Endometrial microvascular endothelial cells (primary cell): ENCODE results near the gene GTPBP3. TPM values are rescaled to one million over a fixed set of nuclear protein-coding genes. Genes with fewer than 3 reads are reported as not detected.

ENCODE experiments used
- in situ Hi-C: cut with HindIII; loops from 2 replicates; pipeline ENCODE4 v1.10.0; 2017; ENCODE audit warnings: low sequenced_read_pairs, low pct_unique_long_range_greater_than_20kb; ENCODE audit errors: inconsistent ontology term
- total RNA-seq: library from RNA; depleted of rRNA; stranded (reverse); fragments of >200 nt; gene quantifications from one replicate; pipeline ENCODE4 v1.2.3, GENCODE V29; 2015; ENCODE audit errors: inconsistent ontology term

The GTPBP3 gene
- total RNA-seq, 1 donor from 2014 or later, result 36.8 TPM

DNA sequence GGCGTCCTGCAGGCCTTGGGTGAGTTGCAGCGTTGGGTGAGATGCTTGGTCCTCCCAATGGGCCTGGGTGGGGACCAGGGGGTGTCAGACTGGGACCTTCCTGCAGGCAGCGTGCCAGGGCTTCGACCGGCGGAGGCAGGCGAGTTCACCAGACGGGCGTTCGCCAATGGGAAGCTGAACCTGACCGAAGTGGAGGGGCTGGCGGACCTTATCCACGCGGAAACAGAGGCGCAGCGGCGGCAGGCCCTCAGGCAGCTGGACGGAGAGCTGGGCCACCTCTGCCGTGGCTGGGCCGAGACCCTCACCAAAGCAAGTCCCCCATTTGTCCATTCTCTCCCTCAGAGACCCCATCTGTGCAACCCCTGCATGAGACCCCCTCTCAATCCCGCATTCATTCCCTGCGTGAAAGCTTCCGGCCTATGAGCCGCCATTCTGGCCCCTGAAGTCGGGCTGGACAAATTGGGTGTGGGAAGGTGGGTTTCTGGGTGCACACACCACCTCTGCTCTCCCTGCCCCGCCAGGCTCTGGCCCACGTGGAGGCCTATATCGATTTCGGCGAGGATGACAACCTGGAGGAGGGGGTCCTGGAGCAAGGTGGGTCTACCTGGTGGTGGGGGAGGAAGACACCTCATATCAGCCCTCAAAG is 1.2 kb downstream of the GTPBP3 start:
- in situ Hi-C loops, result no loop called here

GRCh38 chr19:17339088-17339741 is 1.9 kb downstream of the GTPBP3 start:
- in situ Hi-C loops, result no loop called here

DNA sequence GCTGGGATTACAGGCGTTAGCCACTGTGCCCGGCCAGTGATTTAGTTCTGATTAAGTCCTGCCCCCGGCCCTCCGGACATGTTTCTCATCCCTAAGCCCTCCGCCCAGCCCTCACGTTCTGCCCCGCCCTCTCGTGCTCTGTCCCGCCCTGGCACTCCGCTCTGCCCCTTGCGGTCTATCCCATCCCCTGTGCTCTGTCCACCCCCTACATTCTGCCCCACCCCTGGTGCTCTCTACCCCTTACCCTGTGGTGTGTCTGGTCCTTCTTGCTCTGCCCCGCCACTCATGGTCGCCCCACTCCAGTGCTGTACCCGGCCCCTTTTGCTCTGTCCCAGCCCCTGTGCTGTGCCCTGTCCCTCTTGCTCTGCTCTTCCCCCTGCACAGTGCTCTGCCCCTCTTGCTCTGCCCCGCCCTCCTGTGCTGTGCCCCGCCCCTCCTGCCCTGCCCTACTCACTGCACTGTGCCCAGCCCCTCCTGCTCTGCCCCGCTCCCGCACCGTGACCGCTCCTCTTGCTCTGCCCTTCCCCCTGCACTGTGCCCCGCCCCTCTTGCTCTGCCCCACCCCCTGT is 3.0 kb downstream of the GTPBP3 start:
- in situ Hi-C loops, result no loop called here

DNA sequence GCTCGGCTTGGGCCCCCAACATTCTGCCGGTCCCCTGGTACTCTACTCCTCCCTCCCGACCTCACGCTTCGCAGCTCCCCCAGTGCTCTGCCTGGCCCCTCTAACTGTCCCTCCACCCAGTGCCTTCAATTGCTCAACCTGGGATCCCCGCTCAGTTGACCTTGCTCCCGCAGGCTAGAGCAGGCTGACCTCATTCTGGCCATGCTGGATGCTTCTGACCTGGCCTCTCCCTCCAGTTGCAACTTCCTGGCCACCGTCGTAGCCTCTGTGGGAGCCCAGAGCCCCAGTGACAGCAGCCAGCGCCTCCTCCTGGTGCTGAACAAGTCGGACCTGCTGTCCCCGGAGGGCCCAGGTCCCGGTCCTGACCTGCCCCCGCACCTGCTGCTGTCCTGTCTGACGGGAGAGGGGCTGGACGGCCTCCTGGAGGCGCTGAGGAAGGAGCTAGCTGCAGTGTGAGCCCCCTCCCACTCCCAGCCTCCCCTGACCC is 3.6 kb downstream of the GTPBP3 start:
- in situ Hi-C loops, result no loop called here

DNA sequence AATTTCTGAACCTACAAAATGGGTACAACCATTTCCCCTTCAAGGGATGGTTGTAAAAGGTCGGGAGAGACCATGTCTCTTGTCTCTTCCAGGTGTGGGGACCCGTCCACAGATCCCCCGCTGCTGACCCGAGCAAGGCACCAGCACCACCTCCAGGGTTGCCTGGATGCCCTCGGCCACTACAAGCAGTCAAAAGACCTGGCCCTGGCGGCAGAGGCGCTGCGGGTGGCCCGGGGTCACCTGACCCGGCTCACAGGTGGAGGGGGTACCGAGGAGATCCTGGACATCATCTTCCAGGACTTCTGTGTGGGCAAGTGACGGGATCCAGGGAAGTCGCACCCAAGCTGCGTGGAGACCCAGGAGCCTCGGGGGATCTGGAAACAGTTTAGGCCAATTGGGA is 4.0 kb downstream of the GTPBP3 start:
- in situ Hi-C loops, result no loop called here

DNA sequence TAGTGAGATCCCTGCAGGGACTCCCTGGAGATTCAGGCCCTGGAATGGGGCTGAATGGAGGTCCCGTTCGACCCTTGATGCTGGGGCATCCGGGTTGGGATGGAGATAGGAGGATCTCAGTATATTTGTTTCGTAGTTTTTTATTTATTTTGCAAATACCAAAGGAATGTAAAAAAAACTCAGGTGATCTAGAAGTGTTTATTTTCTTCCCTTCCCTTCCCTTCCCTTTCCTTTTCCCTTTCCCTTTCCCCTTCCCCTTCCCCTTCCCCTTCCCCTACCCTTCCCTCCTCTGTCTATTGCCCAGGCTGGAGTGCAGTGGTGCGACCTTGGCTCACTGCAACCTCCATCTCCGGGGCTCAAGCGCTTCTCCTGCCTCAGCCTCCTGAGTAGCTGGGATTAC is 4.5 kb downstream of the GTPBP3 start:
- in situ Hi-C loops, result no loop called here

- in situ Hi-C loops, result no loop called here
These were observed 8.8 kb downstream of the GTPBP3 start for GRCh38 chr19:17346109-17346671.

DNA sequence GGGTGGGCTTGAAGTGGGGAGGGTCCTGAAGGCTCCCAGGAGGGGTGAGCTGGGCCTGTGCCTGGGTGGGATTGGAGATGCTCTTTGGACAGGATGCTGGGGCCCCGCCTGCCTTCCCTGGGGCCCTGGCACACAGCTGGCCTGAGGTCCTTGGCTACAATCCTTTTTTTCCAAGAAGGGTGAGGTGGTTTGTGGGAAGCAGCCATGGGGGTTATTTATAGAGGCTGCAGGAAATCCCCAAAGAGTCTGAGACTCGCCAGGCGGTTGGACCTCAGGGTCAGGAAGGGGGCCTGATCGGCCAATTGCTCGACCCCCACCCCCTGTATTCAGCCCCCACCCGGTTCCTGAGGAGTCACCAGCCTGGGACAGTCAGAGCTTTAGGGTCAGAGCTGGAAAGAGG is 10.0 kb downstream of the GTPBP3 start:
- in situ Hi-C loops, result no loop called here

DNA sequence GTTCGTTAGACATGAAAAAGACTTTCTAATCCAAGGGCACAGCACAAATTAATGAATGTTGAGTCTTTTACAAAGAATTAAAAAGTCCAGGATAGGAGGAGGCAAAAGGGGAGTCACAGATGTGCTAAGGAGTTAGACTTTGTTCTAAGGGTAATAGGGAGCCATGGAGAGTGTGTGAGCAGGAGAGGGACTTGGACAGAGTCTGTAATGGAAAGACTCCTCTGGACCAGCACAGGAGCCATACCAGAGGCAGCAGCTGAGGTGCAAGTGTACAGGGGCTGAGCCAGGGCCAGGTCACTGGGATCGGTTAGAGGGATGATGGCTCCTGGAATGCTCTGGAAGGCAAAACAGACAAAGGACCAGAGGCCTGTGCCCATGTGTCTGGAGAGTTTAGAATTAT is 10.5 kb downstream of the GTPBP3 start:
- in situ Hi-C loops, result no loop called here

DNA sequence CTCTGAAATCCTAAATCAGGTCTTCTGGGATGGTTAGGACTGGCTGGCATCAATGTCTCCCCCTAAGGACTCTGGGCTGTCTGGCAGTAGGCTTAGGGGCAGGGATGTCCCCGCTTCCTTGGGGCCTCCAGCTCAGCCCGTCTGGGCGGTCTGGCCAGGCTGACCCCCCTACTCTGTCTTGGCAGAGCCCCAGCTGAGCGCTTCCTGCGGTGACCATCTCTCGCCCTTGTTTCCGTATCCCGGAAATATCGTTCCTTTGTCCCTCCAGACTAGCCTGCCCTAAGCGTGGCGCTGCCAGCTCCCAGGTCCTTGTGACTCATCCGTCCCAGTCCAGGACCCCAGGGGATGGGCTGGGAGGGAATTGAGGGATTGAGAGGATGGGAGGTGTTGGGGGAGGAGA is 11.3 kb downstream of the GTPBP3 start:
- in situ Hi-C loops, result no loop called here

- in situ Hi-C loops, result no loop called here
These were observed 14.6 kb downstream of the GTPBP3 start for GRCh38 chr19:17351815-17352435.

DNA sequence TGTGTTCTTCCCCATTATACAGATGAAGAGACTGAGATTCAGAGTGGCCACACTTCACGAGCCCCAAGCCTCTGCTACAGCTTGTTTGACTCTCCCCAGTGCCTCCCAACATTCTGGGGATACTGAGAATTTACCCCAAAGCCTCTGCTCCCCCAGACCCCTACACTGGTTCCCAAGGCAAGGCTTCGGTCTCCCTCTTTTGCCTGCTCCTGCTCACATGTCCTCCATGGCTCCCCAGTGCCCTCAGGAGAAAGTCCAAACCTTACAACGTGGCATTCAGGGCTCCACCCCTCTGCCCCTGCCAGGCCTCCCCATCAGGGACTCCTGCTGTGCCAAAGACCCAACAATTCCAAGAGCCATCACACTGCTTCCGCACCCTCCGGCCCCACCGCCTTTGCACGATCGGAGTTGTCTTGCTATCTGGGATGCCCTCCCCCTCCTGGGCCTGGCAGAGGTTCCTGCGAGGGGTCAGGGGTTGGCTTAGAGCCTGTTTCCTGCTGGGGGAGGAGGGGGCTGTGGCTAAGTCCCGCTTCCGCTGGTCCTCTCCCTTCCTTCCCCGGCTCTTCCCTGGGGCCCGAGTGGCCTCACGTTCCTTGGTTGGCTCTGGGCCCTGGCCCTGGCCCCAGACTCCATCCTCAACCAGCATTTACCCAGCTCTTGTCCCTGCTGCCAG is 15.4 kb downstream of the GTPBP3 start:
- in situ Hi-C loops, result no loop called here

DNA sequence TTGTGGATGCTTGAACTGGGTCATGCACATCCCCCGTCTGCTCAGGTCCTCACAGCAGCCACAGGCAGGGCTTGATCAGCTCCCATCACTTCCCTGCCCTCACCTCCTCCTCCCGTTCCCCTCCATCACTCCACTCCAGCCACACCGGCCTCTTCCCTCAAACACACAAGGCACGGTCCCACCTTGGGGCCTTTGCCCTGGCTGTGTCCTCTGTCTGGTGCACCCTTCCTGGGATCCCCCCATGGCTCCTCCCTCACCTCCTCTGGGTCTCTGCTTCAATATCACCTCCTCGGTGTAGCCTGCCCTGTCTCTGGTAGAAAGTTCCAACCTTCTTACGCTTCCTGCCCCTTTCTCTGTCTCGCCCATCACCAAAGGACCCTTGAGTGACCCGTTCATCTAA is 16.0 kb downstream of the GTPBP3 start:
- in situ Hi-C loops, result no loop called here

GRCh38 chr19:17357078-17357666 is 19.8 kb downstream of the GTPBP3 start:
- in situ Hi-C loops, result no loop called here

DNA sequence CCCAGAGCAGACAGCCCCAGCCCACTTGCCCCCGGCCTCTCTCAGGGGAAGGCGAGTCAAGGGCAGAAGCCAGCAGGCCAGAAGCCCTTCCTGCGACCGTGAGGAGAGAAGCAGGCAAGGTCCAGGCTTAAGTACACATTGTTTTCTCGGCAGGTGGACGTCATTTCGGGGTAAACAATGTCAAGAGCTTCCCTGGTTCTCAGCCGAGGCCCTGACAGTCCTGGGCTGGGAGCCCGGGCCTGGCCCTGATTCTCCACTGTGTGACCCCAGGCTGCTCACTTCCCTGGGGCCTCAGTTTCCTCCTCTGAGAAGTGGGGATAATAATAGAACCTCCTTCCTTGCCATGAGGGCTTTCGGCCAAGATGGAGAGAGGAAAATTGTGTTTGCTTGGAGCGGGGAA is 20.4 kb downstream of the GTPBP3 start:
- in situ Hi-C loops, result no loop called here

GRCh38 chr19:17358395-17358794 is 21.0 kb downstream of the GTPBP3 start:
- in situ Hi-C loops, result no loop called here

DNA sequence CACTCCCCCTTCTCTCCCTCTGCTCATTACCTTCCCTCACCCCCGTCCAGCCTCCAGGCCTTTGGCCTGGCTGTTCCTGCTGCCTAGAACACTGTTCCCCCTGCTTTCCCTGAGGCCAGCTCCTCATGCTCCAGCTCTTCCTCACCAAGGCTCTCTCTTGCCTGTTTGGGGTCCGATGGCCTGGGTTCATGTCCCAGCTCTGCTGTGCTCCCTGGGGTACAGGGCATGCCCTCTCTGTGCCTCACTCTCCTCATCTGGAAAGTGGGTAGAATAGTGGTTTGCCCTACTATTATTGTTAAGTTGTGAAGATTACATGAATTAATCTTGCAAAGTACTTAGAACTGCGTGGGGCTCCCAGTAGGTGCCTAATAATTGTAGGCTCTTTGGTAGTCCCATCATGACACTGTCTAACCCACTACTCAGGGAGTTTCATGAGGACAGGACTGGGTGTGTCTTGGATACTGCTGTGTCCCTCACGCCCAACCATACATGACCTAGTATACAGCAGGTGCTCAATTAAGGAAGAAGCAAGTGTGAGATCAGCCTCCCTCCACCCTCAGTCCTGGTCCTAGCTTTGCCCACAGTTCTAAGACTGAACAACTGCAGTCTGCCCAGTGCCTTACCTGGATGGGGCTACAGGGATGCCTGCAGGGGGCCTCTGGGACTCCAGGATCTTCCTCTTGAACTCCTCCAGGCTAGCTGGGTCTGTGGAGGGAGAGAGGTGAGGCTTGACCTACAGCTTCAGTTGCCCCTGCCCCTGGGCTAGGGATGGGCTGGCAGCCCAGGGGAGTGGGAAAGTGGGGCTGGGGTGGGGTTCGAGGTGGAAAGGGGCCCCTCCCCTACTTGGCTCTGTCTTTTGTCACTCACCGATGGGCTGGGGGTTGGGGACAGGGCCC is 22.8 kb downstream of the GTPBP3 start:
- in situ Hi-C loops, result no loop called here
